CD4-positive, alpha-beta memory T cell (primary cell): Measurements from ENCODE around the gene GPR137. TPM values are rescaled to one million over a fixed set of nuclear protein-coding genes. Genes with fewer than 3 reads are reported as not detected.

Experiments
- CTCF ChIA-PET: fragments of 350-600 bp; sonication (Branson Sonifier 250); formaldehyde crosslinking; loops from one replicate; lab custom pipeline; 2021; ENCODE audit warnings: inconsistent platforms; ENCODE audit not compliant: partially characterized antibody; lab: Charles Lee
- POLR2A ChIA-PET: fragments of 350-600 bp; sonication (Branson Sonifier 250); formaldehyde crosslinking; loops from one replicate; lab custom pipeline; 2021; ENCODE audit not compliant: partially characterized antibody; lab: Charles Lee
- DNase-seq, 5 donors: peaks; one replicate each; pipeline versions ENCODE4 v3.0.0 to v3.0.0-alpha.2; 2020 to 2022; ENCODE audit warnings: mixed read lengths in 1 of 5
- H3K27ac ChIP-seq: one replicate; pipeline ENCODE4 v1.7.0; 2013; ENCODE audit warnings: low read depth, low read length
- H3K27me3 ChIP-seq: 2 replicates; pipeline ENCODE4 v1.7.0; 2013; ENCODE audit warnings: mild to moderate bottlenecking, low read length, moderate library complexity; ENCODE audit not compliant: insufficient read depth
- H3K36me3 ChIP-seq: 2 replicates; pipeline ENCODE4 v1.7.0; 2013; ENCODE audit warnings: mild to moderate bottlenecking, low read length, moderate library complexity; ENCODE audit not compliant: insufficient read depth
- H3K4me1 ChIP-seq: 2 replicates; pipeline ENCODE4 v1.7.0; 2013; ENCODE audit warnings: mild to moderate bottlenecking, low read length, moderate library complexity; ENCODE audit not compliant: insufficient read depth
- H3K4me3 ChIP-seq, 2 donors: one replicate each; pipeline ENCODE4 v1.7.0; 2013; ENCODE audit warnings: low read length in 2 of 2, mild to moderate bottlenecking in 1 of 2
- H3K9me3 ChIP-seq, 2 donors: one replicate each; pipeline ENCODE4 v1.7.0; 2013; ENCODE audit warnings: low read length in 2 of 2, control low read depth in 1 of 2; ENCODE audit not compliant: control insufficient read depth in 1 of 2
- H3K27ac Mint-ChIP-seq, 7 donors: one replicate each; pipeline ENCODE4 v1.8.0; 2020 to 2021; ENCODE audit warnings: mixed read lengths in 7 of 7, mild to moderate bottlenecking in 6 of 7, inconsistent platforms in 3 of 7, moderate library complexity in 3 of 7
- H3K27me3 Mint-ChIP-seq, 2 donors: one replicate each; pipeline ENCODE4 v1.8.0; 2020 to 2021; ENCODE audit warnings: mixed read lengths in 2 of 2
- H3K36me3 Mint-ChIP-seq, 2 donors: one replicate each; pipeline ENCODE4 v1.8.0; 2020 to 2021; ENCODE audit warnings: mixed read lengths in 2 of 2, inconsistent platforms in 1 of 2, mild to moderate bottlenecking in 1 of 2
- H3K4me1 Mint-ChIP-seq, 4 donors: one replicate each; pipeline ENCODE4 v1.8.0; 2020 to 2021; ENCODE audit warnings: mixed read lengths in 4 of 4, mild to moderate bottlenecking in 1 of 4
- H3K4me3 Mint-ChIP-seq, 8 donors: one replicate each; pipeline ENCODE4 v1.8.0; 2020 to 2021; ENCODE audit warnings: mixed read lengths in 8 of 8, mild to moderate bottlenecking in 7 of 8, moderate library complexity in 6 of 8, inconsistent platforms in 3 of 8
- H3K9me3 Mint-ChIP-seq, 8 donors: one replicate each; pipeline ENCODE4 v1.8.0; 2020 to 2021; ENCODE audit warnings: mixed read lengths in 8 of 8, mild to moderate bottlenecking in 5 of 8, inconsistent platforms in 3 of 8, moderate library complexity in 1 of 8
- intact Hi-C: fragments of 100-400 bp; cut with micrococcal nuclease; formaldehyde crosslinking; loops from one replicate; pipeline ENCODE4 v1.15.1; 2023
- polyA plus RNA-seq, 2 donors: library from polyadenylated mRNA; unstranded; fragments of 300-500 nt; fragmentation: Illumina TruSeq; gene quantifications; one replicate each; pipeline ENCODE4 v1.2.3, GENCODE V29; 2021
- total RNA-seq, 2 experiments: library from RNA; stranded (reverse); gene quantifications; one replicate each; pipeline ENCODE4 v1.2.3, GENCODE V29; 2021

Gene GPR137
- total and polyA plus RNA-seq, 4 experiments from 2014 or later = 6.8 to 34.7 (median 20.9) TPM

DNA sequence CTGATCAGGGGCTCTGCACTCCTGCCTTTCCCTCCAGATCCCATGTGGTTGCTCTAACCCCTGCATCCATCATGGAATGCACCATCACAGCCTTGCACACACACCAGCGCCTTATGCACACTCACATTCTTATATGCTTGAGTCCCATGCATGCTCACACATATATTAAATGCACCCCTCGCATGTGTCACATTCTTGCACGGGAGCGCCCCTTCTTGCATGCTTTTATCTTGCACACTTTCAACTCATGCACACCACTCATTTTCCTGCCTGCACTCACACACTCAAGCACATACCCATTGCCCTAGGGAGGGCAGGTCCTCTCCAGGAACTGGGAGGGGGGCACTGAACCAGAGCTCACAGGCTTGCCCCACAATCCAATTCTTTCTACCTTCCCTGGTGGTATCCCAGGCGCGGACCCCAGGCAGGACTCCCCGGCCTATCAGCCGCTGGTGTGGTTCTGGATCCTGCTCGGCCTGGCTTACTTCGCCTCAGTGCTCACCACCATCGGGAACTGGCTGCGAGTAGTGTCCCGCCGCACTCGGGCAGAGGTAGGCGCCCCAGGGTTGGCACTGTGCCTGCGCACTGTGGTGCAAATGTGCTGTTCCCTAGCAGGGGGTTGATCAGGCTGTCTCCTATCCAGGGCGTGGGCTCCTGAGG is 12.2 kb downstream of the GPR137 start:
- H3K27ac ChIP-seq = no peak overlapping the region
- H3K4me1 ChIP-seq = peaks cover 26% of the 10 kb centered on the region
- no peaks in the 10 kb centered on the region for H3K36me3 Mint-ChIP-seq
- H3K27me3 ChIP-seq = peaks cover 59% of the 10 kb centered on the region
- H3K9me3 ChIP-seq = no peaks in the 10 kb centered on the region
- intact Hi-C loops = no loop called here
- no peaks in the 10 kb centered on the region for H3K36me3 ChIP-seq
- H3K9me3 Mint-ChIP-seq = no peaks in the 10 kb centered on the region
- ChIA-PET CTCF (interaction anchor here (1.0 to 1.2 kb wide), 2 partner anchors 48 to 93 kb away, joined by 3 to 5 read pairs; no protein-coding TSS in a partner anchor), POLR2A (interaction anchor here (2.5 kb wide), 1 partner anchor 92 kb away, joined by 8 read pairs; the partner anchor contains the start of gene FERMT3)
- H3K27me3 Mint-ChIP-seq = peaks cover 49 to 50% of the 10 kb centered on the region in 2 donors
- H3K4me1 Mint-ChIP-seq = peaks cover 13 to 34% (median 20%) of the 10 kb centered on the region in 4 donors
- H3K27ac Mint-ChIP-seq = peak overlapping the region in 3 of 7 donors; percentile 5 to 57 (median 16)
- peak overlapping the region in 3 of 8 donors; percentile 10 to 34 (median 30) for H3K4me3 Mint-ChIP-seq
- no peak for DNase-seq
- no peak overlapping the region for H3K4me3 ChIP-seq

DNA sequence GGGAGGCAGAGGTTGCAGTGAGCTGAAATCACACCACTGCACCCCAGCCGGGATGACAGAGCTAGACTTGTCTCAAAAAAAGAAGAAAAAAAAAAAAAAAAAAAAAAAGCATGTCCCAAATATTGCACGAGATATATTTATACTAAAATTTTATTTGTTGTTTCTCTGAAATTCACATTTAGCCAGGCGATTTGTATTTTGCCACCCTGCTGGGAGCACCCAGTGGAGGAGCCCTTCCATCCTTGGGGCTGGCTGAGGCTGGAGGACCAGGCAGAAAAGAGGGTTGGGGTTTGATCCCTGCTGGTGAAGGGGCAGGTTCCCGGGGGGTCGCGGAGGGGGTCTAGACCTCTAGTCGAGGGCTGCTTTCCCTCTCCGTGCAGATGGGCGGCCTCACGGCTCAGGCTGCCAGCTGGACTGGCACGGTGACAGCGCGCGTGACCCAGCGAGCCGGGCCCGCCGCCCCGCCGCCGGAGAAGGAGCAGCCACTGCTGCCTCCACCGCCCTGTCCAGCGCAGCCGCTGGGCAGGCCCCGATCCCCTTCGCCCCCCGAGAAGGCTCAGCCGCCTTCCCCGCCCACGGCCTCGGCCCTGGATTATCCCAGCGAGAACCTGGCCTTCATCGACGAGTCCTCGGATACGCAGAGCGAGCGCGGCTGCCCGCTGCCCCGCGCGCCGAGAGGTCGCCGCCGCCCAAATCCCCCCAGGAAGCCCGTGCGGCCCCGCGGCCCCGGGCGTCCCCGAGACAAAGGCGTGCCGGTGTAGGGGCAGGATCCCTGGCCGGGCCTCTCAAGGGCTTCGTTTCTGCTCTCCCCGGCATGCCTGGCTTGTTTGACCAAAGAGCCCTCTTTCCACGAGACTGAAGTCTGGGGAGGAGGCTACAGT is 13.6 kb downstream of the GPR137 start:
- intact Hi-C loops = no loop called here
- H3K36me3 ChIP-seq = no peaks in the 10 kb centered on the region
- ChIA-PET POLR2A (interaction anchor here (0.7 kb wide), 1 partner anchor 28 kb away, joined by 3 read pairs; no protein-coding TSS in a partner anchor), CTCF (interaction anchor here (0.8 to 1.2 kb wide), 2 partner anchors 30 to 95 kb away, joined by 3 to 5 read pairs; no protein-coding TSS in a partner anchor)
- peaks cover 51% of the 10 kb centered on the region for H3K27me3 ChIP-seq
- no peak overlapping the region for H3K27ac ChIP-seq
- H3K9me3 ChIP-seq = no peaks in the 10 kb centered on the region
- Mint-ChIP-seq H3K27ac (peak overlapping the region in 4 of 7 donors; percentile 47 to 83 (median 57)), H3K4me3 (peak overlapping the region in 7 of 8 donors; percentile 70 to 90 (median 74)), H3K36me3 (no peaks in the 10 kb centered on the region), H3K4me1 (peaks cover 14 to 37% (median 23%) of the 10 kb centered on the region in 4 donors), H3K9me3 (no peaks in the 10 kb centered on the region), H3K27me3 (peaks cover 41 to 43% of the 10 kb centered on the region in 2 donors)
- H3K4me1 ChIP-seq = peaks cover 34% of the 10 kb centered on the region
- DNase-seq = no peak
- peak overlapping the region in 1 of 2 donors; percentile 1 for H3K4me3 ChIP-seq

DNA sequence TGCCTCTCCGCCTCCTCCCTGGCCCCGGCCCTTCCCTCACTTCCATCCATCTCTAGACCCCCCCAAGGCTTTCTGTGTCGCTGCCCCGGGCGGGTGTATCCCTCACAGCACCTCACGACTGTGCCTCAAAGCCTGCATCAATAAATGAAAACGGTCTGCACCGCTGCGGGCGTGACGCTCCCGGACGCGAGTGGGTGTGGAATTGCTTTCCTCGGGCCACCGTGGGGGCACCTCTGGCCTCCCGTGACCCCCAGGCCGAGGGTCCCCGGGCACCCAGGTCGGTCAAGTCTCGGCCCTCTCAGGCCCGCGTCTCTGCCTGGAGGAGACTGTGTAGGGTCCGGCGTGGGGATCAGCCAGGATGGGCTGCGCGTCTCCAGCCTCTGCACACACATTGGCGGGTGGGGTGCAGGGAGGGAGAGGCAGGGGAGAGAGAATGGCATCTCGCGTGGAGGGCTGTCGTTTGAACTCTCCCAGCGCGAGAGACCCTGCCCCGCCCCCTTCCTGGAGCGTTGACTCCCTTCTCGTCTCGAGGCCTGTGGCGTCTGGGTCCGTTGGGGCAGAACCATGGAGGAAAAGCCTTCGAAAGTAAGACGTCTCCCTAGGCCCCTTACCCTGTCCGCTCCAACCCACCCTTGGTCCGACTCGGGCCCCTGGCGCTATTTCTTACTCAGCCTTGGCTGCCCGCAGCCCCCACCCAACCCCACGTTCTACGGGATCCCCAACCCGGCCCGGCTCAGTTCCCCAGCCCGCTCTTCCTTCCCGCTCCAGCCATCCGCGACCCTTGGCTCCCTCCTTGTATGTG is 14.4 kb downstream of the GPR137 start, which contains the start of gene CATSPERZ:
CATSPERZ (plus strand) TSS at position 512 of the 802 bp plus-strand sequence; CDS start at position 565, 53 bp downstream.
- Mint-ChIP-seq H3K9me3 (no peaks in the 10 kb centered on the region), H3K4me1 (peaks cover 16 to 44% (median 25%) of the 10 kb centered on the region in 4 donors), H3K27ac (peak within 1 kb of the TSS; percentile 62 to 89 (median 83)), H3K36me3 (peaks cover 0 to 2% of the 10 kb centered on the region in 2 donors), H3K27me3 (peaks cover 38% of the 10 kb centered on the region in 2 donors), H3K4me3 (peak within 1 kb of the TSS; percentile 70 to 92 (median 78))
- POLR2A ChIA-PET = interaction anchor here (0.6 to 8.6 kb wide), 12 partner anchors 14 to 299 kb away, joined by 3 to 192 read pairs (median 6); partner anchors contain the start of genes BAD, FERMT3, FKBP2 and GPR137
- Histone ChIP-seq H3K9me3 (no peaks in the 10 kb centered on the region), H3K4me3 (peak within 1 kb of the TSS; percentile 29 to 49), H3K4me1 (peaks cover 37% of the 10 kb centered on the region), H3K27ac (no peak within 1 kb of the TSS), H3K27me3 (peaks cover 43% of the 10 kb centered on the region), H3K36me3 (no peaks in the 10 kb centered on the region)
- DNase-seq = peak in 4 of 5 donors; percentile 24 to 57 (median 34)
- intact Hi-C loops = loop anchor here (10.0 kb wide), 1 partner anchor 295 kb away; no protein-coding TSS in a partner anchor
- CTCF ChIA-PET = interaction anchor here (0.7 to 6.8 kb wide), 28 partner anchors 8 to 416 kb away, joined by 3 to 367 read pairs (median 7); partner anchors contain the start of genes BAD, FERMT3, FKBP2 and GPR137

DNA sequence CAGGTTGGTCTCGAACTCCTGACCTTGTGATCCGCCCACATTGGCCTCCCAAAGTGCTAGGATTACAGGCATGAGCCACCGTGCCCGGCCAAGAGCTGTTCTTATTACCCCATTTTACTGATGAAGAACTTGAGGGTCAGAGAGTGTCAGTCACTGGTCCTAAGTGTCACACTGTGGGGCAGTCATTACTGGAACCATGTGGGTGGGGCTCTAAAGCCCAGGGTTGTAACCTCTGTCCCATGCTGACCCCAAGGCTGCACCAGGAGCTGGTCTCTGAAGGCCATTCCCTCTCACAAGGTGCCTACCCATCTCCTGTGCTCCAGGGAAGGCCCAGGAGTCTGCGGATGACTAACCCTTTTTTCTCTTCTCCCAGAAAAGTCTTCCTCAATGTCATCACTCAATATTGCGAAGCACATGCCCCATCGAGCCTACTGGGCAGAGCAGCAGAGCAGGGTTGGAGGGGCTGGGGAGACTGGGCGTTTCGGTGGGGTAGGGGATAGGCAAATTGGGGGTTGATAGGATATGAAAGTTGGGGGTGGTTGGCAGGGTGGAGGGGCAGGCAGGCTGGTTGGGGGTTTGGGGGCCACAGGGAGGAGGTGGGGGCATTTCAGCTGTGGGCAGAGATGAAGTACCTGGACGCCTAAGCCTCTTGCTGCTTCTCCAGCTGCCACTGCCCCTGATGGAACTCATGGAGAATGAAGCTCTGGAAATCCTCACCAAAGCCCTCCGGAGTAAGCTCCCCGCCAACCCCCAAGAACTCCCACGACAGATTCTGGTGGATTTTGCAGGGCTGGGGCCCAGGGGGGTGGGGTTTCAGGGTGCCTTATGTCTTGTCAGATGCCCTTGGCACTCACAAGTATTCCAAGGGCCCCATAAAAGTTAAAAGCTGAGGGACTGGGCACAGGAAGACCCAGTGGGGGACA is 17.7 kb downstream of the GPR137 start:
- CTCF ChIA-PET = interaction anchor here (0.7 to 7.8 kb wide), 27 partner anchors 8 to 302 kb away, joined by 3 to 367 read pairs (median 5); partner anchors contain the start of genes BAD, FERMT3, FKBP2 and GPR137
- Mint-ChIP-seq H3K4me3 (peak overlapping the region in 3 of 8 donors; percentile 13 to 95 (median 94)), H3K4me1 (peaks cover 20 to 49% (median 34%) of the 10 kb centered on the region in 4 donors), H3K27me3 (peaks cover 11 to 12% of the 10 kb centered on the region in 2 donors), H3K27ac (peak overlapping the region in 4 of 7 donors; percentile 4 to 98 (median 50)), H3K36me3 (peaks cover 0 to 11% of the 10 kb centered on the region in 2 donors), H3K9me3 (no peaks in the 10 kb centered on the region)
- Histone ChIP-seq H3K4me1 (peaks cover 47% of the 10 kb centered on the region), H3K4me3 (peak overlapping the region in 1 of 2 donors; percentile 64), H3K36me3 (no peaks in the 10 kb centered on the region), H3K27ac (peak overlapping the region; percentile 90), H3K27me3 (peaks cover 21% of the 10 kb centered on the region), H3K9me3 (no peaks in the 10 kb centered on the region)
- POLR2A ChIA-PET = interaction anchor here (0.7 to 8.6 kb wide), 16 partner anchors 14 to 1462 kb away, joined by 3 to 192 read pairs (median 16); partner anchors contain the start of genes BAD, COX8A, FERMT3 and FKBP2
- peak in 1 of 5 donors; percentile 34 for DNase-seq
- intact Hi-C loops = loop anchor here (1.0 to 10.0 kb wide), 5 partner anchors 18 to 465 kb away; partner anchors contain the start of genes DNAJC4, GPR137 and MARK2

DNA sequence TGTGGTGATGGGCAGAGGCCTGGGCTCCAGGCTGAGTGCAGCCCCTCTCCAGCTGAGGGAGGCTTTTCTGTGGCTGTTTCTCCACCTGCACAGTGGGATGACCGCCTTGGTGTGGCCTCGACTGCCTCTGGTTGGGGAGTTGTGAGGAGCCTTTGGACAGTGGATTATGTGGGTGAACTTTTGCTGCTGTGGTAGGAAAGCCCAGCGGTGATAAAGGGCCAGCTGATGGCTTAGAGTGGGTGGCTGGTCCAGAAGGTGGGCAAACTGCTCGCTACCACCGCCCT is 18.3 kb downstream of the GPR137 start:
- Histone ChIP-seq H3K4me1 (peaks cover 47% of the 10 kb centered on the region), H3K27me3 (peaks cover 20% of the 10 kb centered on the region), H3K9me3 (no peaks in the 10 kb centered on the region), H3K4me3 (peak overlapping the region in 1 of 2 donors; percentile 64), H3K36me3 (no peaks in the 10 kb centered on the region), H3K27ac (peak overlapping the region; percentile 90)
- Mint-ChIP-seq H3K9me3 (no peaks in the 10 kb centered on the region), H3K27ac (peak overlapping the region; percentile 91 to 99 (median 96)), H3K4me3 (peak overlapping the region; percentile 88 to 97 (median 94)), H3K27me3 (peaks cover 10 to 12% of the 10 kb centered on the region in 2 donors), H3K36me3 (peaks cover 0 to 11% of the 10 kb centered on the region in 2 donors), H3K4me1 (peaks cover 20 to 49% (median 33%) of the 10 kb centered on the region in 4 donors)
- POLR2A ChIA-PET = interaction anchor here (0.7 to 8.6 kb wide), 18 partner anchors 13 to 1463 kb away, joined by 3 to 192 read pairs (median 10); partner anchors contain the start of genes BAD, COX8A, FERMT3 and FKBP2
- CTCF ChIA-PET = interaction anchor here (0.8 to 7.8 kb wide), 22 partner anchors 9 to 303 kb away, joined by 3 to 367 read pairs (median 8); partner anchors contain the start of genes BAD, FERMT3, FKBP2 and NUDT22
- intact Hi-C loops = loop anchor here (1.0 to 10.0 kb wide), 5 partner anchors 19 to 465 kb away; partner anchors contain the start of genes DNAJC4, GPR137 and MARK2
- no peak for DNase-seq
